Hepatocyte (in vitro differentiated cells): ENCODE results near the gene HMGXB4.

ENCODE experiments used
- EZH2 ChIP-seq: fragments of 200-600 bp; sonication (generic); IDR thresholded peaks from 2 replicates; pipeline ENCODE4 v1.6.1; 2016; ENCODE audit warnings: antibody characterized with exemption, mild to moderate bottlenecking, borderline replicate concordance
- TF ChIP-seq, protein P1 (sequence below): fragments of 200-600 bp; sonication (generic); IDR thresholded peaks from 2 replicates; pipeline ENCODE4 v1.5.1; 2016; ENCODE audit warnings: antibody characterized with exemption, mild to moderate bottlenecking; ENCODE audit not compliant: poor library complexity

DNA sequence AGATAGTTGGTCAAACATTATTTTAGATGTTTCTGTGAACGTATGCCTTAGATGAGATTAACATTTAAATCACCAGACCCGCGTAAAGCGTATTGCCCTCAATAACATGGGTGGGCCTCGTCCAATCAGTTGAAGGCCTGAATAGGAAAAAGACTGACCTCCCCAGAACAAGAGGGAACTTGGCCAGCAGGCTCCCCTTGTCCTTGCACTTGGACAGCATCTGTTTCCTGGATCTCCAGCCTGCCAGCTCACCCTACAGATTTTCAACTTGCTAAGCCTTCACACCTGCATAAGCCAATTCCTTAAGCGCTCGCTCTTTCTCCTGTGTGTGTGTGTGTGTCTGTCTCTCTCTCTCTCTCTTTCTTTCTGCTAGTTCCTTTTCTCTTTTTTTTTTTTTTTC is 50.6 kb downstream of the HMGXB4 start:
- TF ChIP-seq EZH2 = no peak
- TF ChIP-seq, protein P1, sequence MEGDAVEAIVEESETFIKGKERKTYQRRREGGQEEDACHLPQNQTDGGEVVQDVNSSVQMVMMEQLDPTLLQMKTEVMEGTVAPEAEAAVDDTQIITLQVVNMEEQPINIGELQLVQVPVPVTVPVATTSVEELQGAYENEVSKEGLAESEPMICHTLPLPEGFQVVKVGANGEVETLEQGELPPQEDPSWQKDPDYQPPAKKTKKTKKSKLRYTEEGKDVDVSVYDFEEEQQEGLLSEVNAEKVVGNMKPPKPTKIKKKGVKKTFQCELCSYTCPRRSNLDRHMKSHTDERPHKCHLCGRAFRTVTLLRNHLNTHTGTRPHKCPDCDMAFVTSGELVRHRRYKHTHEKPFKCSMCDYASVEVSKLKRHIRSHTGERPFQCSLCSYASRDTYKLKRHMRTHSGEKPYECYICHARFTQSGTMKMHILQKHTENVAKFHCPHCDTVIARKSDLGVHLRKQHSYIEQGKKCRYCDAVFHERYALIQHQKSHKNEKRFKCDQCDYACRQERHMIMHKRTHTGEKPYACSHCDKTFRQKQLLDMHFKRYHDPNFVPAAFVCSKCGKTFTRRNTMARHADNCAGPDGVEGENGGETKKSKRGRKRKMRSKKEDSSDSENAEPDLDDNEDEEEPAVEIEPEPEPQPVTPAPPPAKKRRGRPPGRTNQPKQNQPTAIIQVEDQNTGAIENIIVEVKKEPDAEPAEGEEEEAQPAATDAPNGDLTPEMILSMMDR = no peak
